Muscle of leg (tissue), 11 donors: ENCODE measurements around the gene INTS7. TPM values are rescaled to one million over a fixed set of nuclear protein-coding genes. Genes with fewer than 3 reads are reported as not detected.
"Not testable (repeated sequence)": the region's sequence is repeated elsewhere in the genome, so short reads cannot be mapped to it uniquely, and the experiment has no call there.

ENCODE experiments used
- DNase-seq: peaks from one replicate; pipeline ENCODE4 v3.0.0; 2013
- H3K27ac ChIP-seq: one replicate; pipeline ENCODE4 v1.5.1; 2013; ENCODE audit warnings: mild to moderate bottlenecking, low read length, control low read depth
- H3K27me3 ChIP-seq: one replicate; pipeline ENCODE4 v1.6.1; 2013; ENCODE audit warnings: low read length; ENCODE audit not compliant: control insufficient read depth, insufficient read depth
- H3K36me3 ChIP-seq: one replicate; pipeline ENCODE4 v1.6.1; 2013; ENCODE audit warnings: low read length; ENCODE audit not compliant: control insufficient read depth, insufficient read depth
- H3K4me1 ChIP-seq: one replicate; pipeline ENCODE4 v1.6.1; 2013; ENCODE audit warnings: low read length; ENCODE audit not compliant: control insufficient read depth, insufficient read depth
- H3K4me3 ChIP-seq: one replicate; pipeline ENCODE4 v1.5.1; 2013; ENCODE audit warnings: low read length, control low read depth
- H3K9me3 ChIP-seq: replicated peaks from 2 replicates; pipeline ENCODE4 v1.6.1; 2013; ENCODE audit warnings: low read depth, low read length; ENCODE audit not compliant: control insufficient read depth
- WGBS: methylation state at CpG from one replicate; pipeline ENCODE4 v1.1.5; 2013; ENCODE audit warnings: missing lambda C conversion rate; ENCODE audit not compliant: insufficient coverage; 5-methylcytosine and 5-hydroxymethylcytosine counted together
- polyA plus RNA-seq, 8 donors: library from polyadenylated mRNA; unstranded; fragments of 120-200 nt; gene quantifications; one replicate each; pipeline versions ENCODE4 v1.2.1 to v1.2.3, GENCODE V29; 2013; ENCODE audit warnings: inconsistent platforms in 1 of 8, low replicate concordance in 1 of 8; ENCODE audit not compliant: insufficient read length in 8 of 8, insufficient read depth in 1 of 8
- total RNA-seq: library from RNA; stranded (reverse); fragments of 120-200 nt; gene quantifications from one replicate; pipeline ENCODE4 v1.2.4, GENCODE V29; 2013

Gene INTS7
- total and polyA plus RNA-seq, 9 donors = 11.3 to 13.9 (median 12.5) TPM

GRCh38 chr1:212012034-212012740, 23.2 kb downstream of the INTS7 start:
- Histone ChIP-seq H3K9me3 (no peaks in the 10 kb centered on the region), H3K4me1 (no peaks in the 10 kb centered on the region), H3K27ac (no peak overlapping the region), H3K36me3 (peaks cover 2% of the 10 kb centered on the region), H3K27me3 (no peaks in the 10 kb centered on the region), H3K4me3 (no peak overlapping the region)
- peak; percentile 68 for DNase-seq
- no CpG with 5 or more reads among the region's 7 CpGs for WGBS

- 83% methylated on average over 2 of the region's 3 CpGs for WGBS
Observed at GRCh38 chr1:212010004-212010403, 25.4 kb downstream of the INTS7 start.

GRCh38 chr1:212009561-212009960, 25.8 kb downstream of the INTS7 start:
- Histone ChIP-seq H3K27me3 (no peaks in the 10 kb centered on the region), H3K9me3 (no peaks in the 10 kb centered on the region), H3K27ac (no peak overlapping the region), H3K36me3 (peaks cover 5% of the 10 kb centered on the region), H3K4me3 (no peak overlapping the region), H3K4me1 (no peaks in the 10 kb centered on the region)
- no CpG with 5 or more reads among the region's 1 CpG for WGBS
- no peak for DNase-seq

More at GRCh38 chr1:212010004-212010403, 25.4 kb downstream of the INTS7 start:
- Histone ChIP-seq H3K27ac (no peak overlapping the region), H3K9me3 (no peaks in the 10 kb centered on the region), H3K4me1 (no peaks in the 10 kb centered on the region), H3K27me3 (no peaks in the 10 kb centered on the region), H3K36me3 (peaks cover 5% of the 10 kb centered on the region), H3K4me3 (no peak overlapping the region)
- DNase-seq = no peak

- Histone ChIP-seq H3K36me3 (peaks cover 5% of the 10 kb centered on the region), H3K27ac (no peak overlapping the region), H3K4me3 (no peak overlapping the region), H3K27me3 (no peaks in the 10 kb centered on the region), H3K4me1 (no peaks in the 10 kb centered on the region), H3K9me3 (no peaks in the 10 kb centered on the region)
- DNase-seq = no peak
- WGBS = 94% methylated on average over 3 of the region's 9 CpGs
Observed at GRCh38 chr1:212007886-212008285, 27.5 kb downstream of the INTS7 start.

GRCh38 chr1:212007178-212007577, 28.2 kb downstream of the INTS7 start:
- Histone ChIP-seq H3K27ac (no peak overlapping the region), H3K36me3 (peaks cover 5% of the 10 kb centered on the region), H3K4me1 (no peaks in the 10 kb centered on the region), H3K4me3 (no peak overlapping the region), H3K9me3 (no peaks in the 10 kb centered on the region), H3K27me3 (no peaks in the 10 kb centered on the region)
- DNase-seq = no peak
- 95% methylated on average over 2 of the region's 4 CpGs for WGBS

- WGBS = no CpG with 5 or more reads among the region's 7 CpGs
- DNase-seq = no peak
- Histone ChIP-seq H3K36me3 (peaks cover 3% of the 10 kb centered on the region), H3K4me1 (no peaks in the 10 kb centered on the region), H3K4me3 (no peak overlapping the region), H3K27ac (no peak overlapping the region), H3K9me3 (no peaks in the 10 kb centered on the region), H3K27me3 (no peaks in the 10 kb centered on the region)
Observed at GRCh38 chr1:212004895-212005608, 30.3 kb downstream of the INTS7 start.

GRCh38 chr1:212002536-212002935, 32.8 kb downstream of the INTS7 start:
- Histone ChIP-seq H3K27me3 (no peaks in the 10 kb centered on the region), H3K9me3 (no peaks in the 10 kb centered on the region), H3K4me1 (no peaks in the 10 kb centered on the region), H3K36me3 (peaks cover 9% of the 10 kb centered on the region), H3K4me3 (no peak overlapping the region), H3K27ac (no peak overlapping the region)
- no peak for DNase-seq
- 91% methylated on average over 1 of the region's 3 CpGs for WGBS

GRCh38 chr1:211997426-211997825, 37.9 kb downstream of the INTS7 start:
- DNase-seq, H3K4me3 ChIP-seq, H3K4me1 ChIP-seq, H3K27ac ChIP-seq, H3K27me3 ChIP-seq, H3K9me3 ChIP-seq: not testable (repeated sequence)
- WGBS = no CpG with 5 or more reads among the region's 4 CpGs
- peaks cover 14% of the 10 kb centered on the region for H3K36me3 ChIP-seq

- no peaks in the 10 kb centered on the region for H3K4me1 ChIP-seq
- no peak overlapping the region for H3K4me3 ChIP-seq
- H3K27ac ChIP-seq = no peak overlapping the region
- no peak for DNase-seq
- H3K9me3 ChIP-seq = no peaks in the 10 kb centered on the region
- no peaks in the 10 kb centered on the region for H3K27me3 ChIP-seq
- H3K36me3 ChIP-seq = peaks cover 8% of the 10 kb centered on the region
Observed at GRCh38 chr1:211991695-211992094, 43.7 kb downstream of the INTS7 start.

GRCh38 chr1:211986628-211987254, 48.6 kb downstream of the INTS7 start:
- Histone ChIP-seq H3K27me3 (no peaks in the 10 kb centered on the region), H3K4me1 (no peaks in the 10 kb centered on the region), H3K36me3 (peaks cover 20% of the 10 kb centered on the region), H3K27ac (no peak overlapping the region), H3K9me3 (no peaks in the 10 kb centered on the region), H3K4me3 (no peak overlapping the region)
- whole genome bisulfite sequencing = 100% methylated on average over 1 of the region's 7 CpGs
- no peak for DNase-seq
